HepG2 (cell line): ENCODE results near the gene ATG4B. TPM values are rescaled to one million over a fixed set of nuclear protein-coding genes. Genes with fewer than 3 reads are reported as not detected.
A peak's percentile ranks its signal among the peaks of the same experiment; 100 is the strongest.

ENCODE experiments used
- EP300 ChIP-seq, 3 experiments: sonication (generic) in 1 of 3; formaldehyde crosslinking in 1 of 3; IDR thresholded peaks; 2 replicates each; pipeline versions ENCODE4 v1.5.1 to v1.6.1; 2011 to 2020; ENCODE audit warnings: low read depth in 2 of 3, low read length in 2 of 3, borderline replicate concordance in 1 of 3, improper control_type of control experiment in 1 of 3, mild to moderate bottlenecking in 1 of 3, missing genetic modification reagents in 1 of 3, moderate library complexity in 1 of 3
- HNF4G ChIP-seq, 2 experiments: sonication (generic) in 1 of 2; formaldehyde crosslinking in 1 of 2; IDR thresholded peaks; 2 replicates each; pipeline versions ENCODE4 v1.4.0 to v1.6.1; 2011 to 2020; ENCODE audit warnings: borderline replicate concordance in 2 of 2, low read depth in 2 of 2, mild to moderate bottlenecking in 2 of 2, low read length in 1 of 2, missing genetic modification reagents in 1 of 2, moderate library complexity in 1 of 2
- HNRNPK ChIP-seq: fragments of 200-400 bp; formaldehyde crosslinking; IDR thresholded peaks from 2 replicates; pipeline ENCODE4 v1.6.1; 2018; ENCODE audit warnings: low read length, low read depth, moderate library complexity, mild to moderate bottlenecking; ENCODE audit not compliant: poor library complexity, severe bottlenecking
- HNRNPL ChIP-seq: fragments of 200-400 bp; formaldehyde crosslinking; IDR thresholded peaks from 2 replicates; pipeline ENCODE4 v1.6.1; 2017; ENCODE audit warnings: mild to moderate bottlenecking, low read depth, low read length
- HOXA9 ChIP-seq: sonication (generic); formaldehyde crosslinking; IDR thresholded peaks from 2 replicates; pipeline ENCODE4 v1.8.1; 2022; ENCODE audit warnings: missing genetic modification reagents, mild to moderate bottlenecking, moderate library complexity, borderline replicate concordance
- IRF2 ChIP-seq: IDR thresholded peaks from 2 replicates; pipeline ENCODE4 v1.6.1; 2018; ENCODE audit warnings: missing genetic modification reagents, missing compliant biosample characterization
- PAF1 ChIP-seq: IDR thresholded peaks from 2 replicates; pipeline ENCODE4 v1.6.1; 2016; ENCODE audit warnings: missing genetic modification reagents, missing compliant biosample characterization
- PHF20 ChIP-seq: sonication (generic); formaldehyde crosslinking; IDR thresholded peaks from 2 replicates; pipeline ENCODE4 v1.5.0; 2020; ENCODE audit warnings: mild to moderate bottlenecking, missing genetic modification reagents
- POLR2AphosphoS5 ChIP-seq: IDR thresholded peaks from 2 replicates; pipeline ENCODE4 v1.6.1; 2012; ENCODE audit warnings: low read depth, low read length
- SRY ChIP-seq: sonication (generic); formaldehyde crosslinking; IDR thresholded peaks from 2 replicates; pipeline ENCODE4 v1.8.0; 2022; ENCODE audit warnings: mild to moderate bottlenecking, missing genetic modification reagents
- TAF15 ChIP-seq: fragments of 200-400 bp; formaldehyde crosslinking; IDR thresholded peaks from one replicate; pipeline ENCODE4 v1.6.1; 2018; ENCODE audit warnings: mild to moderate bottlenecking, low read depth, low read length; ENCODE audit not compliant: poor library complexity, severe bottlenecking
- ZFP36L1 ChIP-seq: sonication (generic); formaldehyde crosslinking; IDR thresholded peaks from 2 replicates; pipeline ENCODE4 v1.8.0; 2022; ENCODE audit warnings: mild to moderate bottlenecking, missing genetic modification reagents, moderate library complexity
- ZNF207 ChIP-seq: fragments of 450-650 bp; IDR thresholded peaks from 2 replicates; pipeline ENCODE4 v1.6.1; 2016; ENCODE audit warnings: antibody characterized with exemption, borderline replicate concordance
- ZNF24 ChIP-seq: fragments of 450-650 bp; IDR thresholded peaks from 2 replicates; pipeline ENCODE4 v1.6.1; 2017; ENCODE audit warnings: antibody characterized with exemption, mild to moderate bottlenecking
- ZNF253 ChIP-seq: sonication (generic); formaldehyde crosslinking; IDR thresholded peaks from 2 replicates; pipeline ENCODE4 v1.8.0; 2022; ENCODE audit warnings: mild to moderate bottlenecking, missing genetic modification reagents, borderline replicate concordance
- ZNF329 ChIP-seq: sonication (generic); formaldehyde crosslinking; IDR thresholded peaks from 2 replicates; pipeline ENCODE4 v1.9.0; 2021; ENCODE audit warnings: low read depth, mild to moderate bottlenecking, missing genetic modification reagents
- ZNF383 ChIP-seq: sonication (generic); formaldehyde crosslinking; IDR thresholded peaks from 2 replicates; pipeline ENCODE4 v1.4.0; 2020; ENCODE audit warnings: missing genetic modification reagents, mild to moderate bottlenecking, borderline replicate concordance
- ZNF788 ChIP-seq: sonication (generic); formaldehyde crosslinking; IDR thresholded peaks from 2 replicates; pipeline ENCODE4 v1.5.0; 2020; ENCODE audit warnings: mild to moderate bottlenecking, missing genetic modification reagents, borderline replicate concordance
- polyA plus RNA-seq, 8 experiments: library from polyadenylated mRNA; depleted of rRNA in 3 of 8; stranded (reverse) in 7 of 8; unstranded in 1 of 8; fragments of >200 nt; fragmentation: Illumina TruSeq in 4 of 8; extraction: Trizol in 4 of 8; gene quantifications; 2 replicates each; pipeline versions ENCODE4 v1.2.1 to v1.2.3, GENCODE V29; 2011 to 2016; ENCODE audit warnings: low read depth in 4 of 8, missing spikeins in 1 of 8, mixed read lengths in 1 of 8; ENCODE audit not compliant: insufficient read depth in 1 of 8
- total RNA-seq, 5 experiments: library from RNA; depleted of rRNA; stranded (reverse); fragments of >200 nt; fragmentation: Illumina TruSeq; extraction: Trizol; gene quantifications; 2 replicates each; pipeline ENCODE4 v1.2.3, GENCODE V29; 2016; ENCODE audit warnings: low read depth in 1 of 5
- TF ChIP-seq, protein P1 (sequence below): sonication (generic); formaldehyde crosslinking; IDR thresholded peaks from 2 replicates; pipeline ENCODE4 v1.4.0; 2020; ENCODE audit warnings: mild to moderate bottlenecking, missing genetic modification reagents
- TF ChIP-seq, protein P2 (sequence below), 2 experiments: sonication (generic) in 1 of 2; formaldehyde crosslinking in 1 of 2; IDR thresholded peaks; 2 replicates each; pipeline versions ENCODE4 v1.4.0 to v1.6.1; 2018 to 2020; ENCODE audit warnings: missing genetic modification reagents in 2 of 2, borderline replicate concordance in 1 of 2, low read depth in 1 of 2, mild to moderate bottlenecking in 1 of 2, missing biosample characterization in 1 of 2
- TF ChIP-seq, protein P3 (sequence below): sonication (generic); formaldehyde crosslinking; IDR thresholded peaks from 2 replicates; pipeline ENCODE4 v1.4.0; 2020; ENCODE audit warnings: missing genetic modification reagents
- TF ChIP-seq, protein P4 (sequence below): sonication (generic); formaldehyde crosslinking; IDR thresholded peaks from 2 replicates; pipeline ENCODE4 v1.4.0; 2020; ENCODE audit warnings: mild to moderate bottlenecking, low read depth, missing genetic modification reagents
- TF ChIP-seq, protein P5 (sequence below): sonication (generic); formaldehyde crosslinking; IDR thresholded peaks from 2 replicates; pipeline ENCODE4 v1.4.0; 2020; ENCODE audit warnings: missing genetic modification reagents

Gene ATG4B
- total and polyA plus RNA-seq, 2 of the 13 experiments (the other 11 are each of a cell fraction or from before 2014, with no cell fraction given), result 95.5 to 239 TPM

DNA sequence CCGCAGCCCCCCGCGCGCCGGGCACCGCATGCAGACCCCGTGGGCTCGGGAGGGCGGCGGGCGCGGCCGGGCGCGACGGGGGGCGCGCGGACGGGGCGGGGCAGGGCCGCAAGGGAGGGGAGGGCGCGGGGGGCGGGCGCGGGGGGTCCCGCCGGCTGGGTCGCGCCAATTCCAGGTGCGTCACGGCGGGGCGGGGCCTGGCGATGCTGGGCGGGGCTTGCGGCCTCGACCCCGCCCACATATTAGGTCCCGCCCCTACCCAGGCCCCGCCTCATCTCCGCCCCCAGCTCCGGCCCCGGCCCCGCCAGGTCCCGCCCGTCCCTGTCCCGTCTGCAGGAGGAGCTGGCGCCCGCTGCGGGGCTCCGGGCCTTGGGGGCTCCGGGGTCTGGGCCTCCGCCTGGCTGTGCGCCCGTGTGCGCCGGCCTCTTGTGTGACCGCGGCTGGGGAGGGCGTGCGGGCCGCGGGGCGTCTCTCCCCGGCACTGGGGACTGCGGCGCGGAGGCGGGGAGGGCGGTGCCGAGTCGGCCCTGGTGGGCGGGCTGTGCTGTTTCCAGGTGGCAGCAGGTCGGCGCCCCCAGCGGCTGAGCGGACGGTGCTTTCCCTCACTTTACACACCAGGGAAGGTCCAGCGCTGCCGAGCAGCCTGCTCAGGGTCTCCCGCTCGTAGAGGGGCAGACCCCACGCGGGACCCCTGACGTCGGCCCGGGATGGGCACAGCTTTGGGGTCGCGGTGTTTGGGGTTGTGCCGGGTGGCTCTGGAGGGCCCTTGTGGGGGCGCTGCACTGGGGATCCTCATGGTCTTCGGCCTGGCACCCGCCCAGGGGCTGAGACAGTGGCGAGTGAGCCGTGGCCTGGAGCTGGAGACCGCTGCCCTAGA lies 64.9 kb downstream of the ATG4B start (continued):
- TF ChIP-seq HNF4G (IDR thresholded peaks at IDR 0.05; ENCODE audit: borderline replicate concordance, low read depth, low read length) (no peak), HNF4G (CRISPR knock-in tag; IDR thresholded peaks at IDR 0.05; ENCODE audit: borderline replicate concordance, low read depth) (no peak), ZFP36L1 (CRISPR knock-in tag) (no peak), EP300 (IDR thresholded peaks at IDR 0.05; ENCODE audit: low read depth in 2 of 2, low read length in 2 of 2) (no peak), EP300 (CRISPR knock-in tag; IDR thresholded peaks at IDR 0.05; ENCODE audit: borderline replicate concordance) (0 out of 2 replicates have a peak, but pooled peaks have one; percentile 13), ZNF24 (no peak), HNRNPL (no peak; the same call in 1 of the 2 replicates), ZNF383 (CRISPR knock-in tag) (no peak), PHF20 (CRISPR knock-in tag) (no peak; the same call in none of the 2 replicates), TAF15 (no peak), HOXA9 (CRISPR knock-in tag) (no peak), IRF2 (peak; percentile 51; the same call in 1 of the 2 replicates), ZNF253 (no peak), POLR2AphosphoS5 (no peak; the same call in 1 of the 2 replicates), ZNF207 (no peak), ZNF788 (CRISPR knock-in tag) (peak; percentile 77; the same call in 1 of the 2 replicates), ZNF329 (CRISPR knock-in tag) (no peak), PAF1 (CRISPR knock-in tag) (no peak), SRY (peak; percentile 74; the same call in 1 of the 2 replicates), HNRNPK (peak; percentile 38)
- TF ChIP-seq, protein P1, sequence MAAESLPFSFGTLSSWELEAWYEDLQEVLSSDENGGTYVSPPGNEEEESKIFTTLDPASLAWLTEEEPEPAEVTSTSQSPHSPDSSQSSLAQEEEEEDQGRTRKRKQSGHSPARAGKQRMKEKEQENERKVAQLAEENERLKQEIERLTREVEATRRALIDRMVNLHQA (CRISPR knock-in tag), result no peak
- TF ChIP-seq, protein P2, sequence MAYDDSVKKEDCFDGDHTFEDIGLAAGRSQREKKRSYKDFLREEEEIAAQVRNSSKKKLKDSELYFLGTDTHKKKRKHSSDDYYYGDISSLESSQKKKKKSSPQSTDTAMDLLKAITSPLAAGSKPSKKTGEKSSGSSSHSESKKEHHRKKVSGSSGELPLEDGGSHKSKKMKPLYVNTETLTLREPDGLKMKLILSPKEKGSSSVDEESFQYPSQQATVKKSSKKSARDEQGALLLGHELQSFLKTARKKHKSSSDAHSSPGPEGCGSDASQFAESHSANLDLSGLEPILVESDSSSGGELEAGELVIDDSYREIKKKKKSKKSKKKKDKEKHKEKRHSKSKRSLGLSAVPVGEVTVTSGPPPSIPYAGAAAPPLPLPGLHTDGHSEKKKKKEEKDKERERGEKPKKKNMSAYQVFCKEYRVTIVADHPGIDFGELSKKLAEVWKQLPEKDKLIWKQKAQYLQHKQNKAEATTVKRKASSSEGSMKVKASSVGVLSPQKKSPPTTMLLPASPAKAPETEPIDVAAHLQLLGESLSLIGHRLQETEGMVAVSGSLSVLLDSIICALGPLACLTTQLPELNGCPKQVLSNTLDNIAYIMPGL (CRISPR knock-in tag; IDR thresholded peaks at IDR 0.05; ENCODE audit: borderline replicate concordance in 1 of 2, low read depth in 1 of 2), result peak; percentile 93 to 97
- TF ChIP-seq, protein P3, sequence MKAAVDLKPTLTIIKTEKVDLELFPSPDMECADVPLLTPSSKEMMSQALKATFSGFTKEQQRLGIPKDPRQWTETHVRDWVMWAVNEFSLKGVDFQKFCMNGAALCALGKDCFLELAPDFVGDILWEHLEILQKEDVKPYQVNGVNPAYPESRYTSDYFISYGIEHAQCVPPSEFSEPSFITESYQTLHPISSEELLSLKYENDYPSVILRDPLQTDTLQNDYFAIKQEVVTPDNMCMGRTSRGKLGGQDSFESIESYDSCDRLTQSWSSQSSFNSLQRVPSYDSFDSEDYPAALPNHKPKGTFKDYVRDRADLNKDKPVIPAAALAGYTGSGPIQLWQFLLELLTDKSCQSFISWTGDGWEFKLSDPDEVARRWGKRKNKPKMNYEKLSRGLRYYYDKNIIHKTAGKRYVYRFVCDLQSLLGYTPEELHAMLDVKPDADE (CRISPR knock-in tag), result no peak
- TF ChIP-seq, protein P4, sequence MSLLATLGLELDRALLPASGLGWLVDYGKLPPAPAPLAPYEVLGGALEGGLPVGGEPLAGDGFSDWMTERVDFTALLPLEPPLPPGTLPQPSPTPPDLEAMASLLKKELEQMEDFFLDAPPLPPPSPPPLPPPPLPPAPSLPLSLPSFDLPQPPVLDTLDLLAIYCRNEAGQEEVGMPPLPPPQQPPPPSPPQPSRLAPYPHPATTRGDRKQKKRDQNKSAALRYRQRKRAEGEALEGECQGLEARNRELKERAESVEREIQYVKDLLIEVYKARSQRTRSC (CRISPR knock-in tag), result no peak
- TF ChIP-seq, protein P5, sequence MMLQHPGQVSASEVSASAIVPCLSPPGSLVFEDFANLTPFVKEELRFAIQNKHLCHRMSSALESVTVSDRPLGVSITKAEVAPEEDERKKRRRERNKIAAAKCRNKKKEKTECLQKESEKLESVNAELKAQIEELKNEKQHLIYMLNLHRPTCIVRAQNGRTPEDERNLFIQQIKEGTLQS (CRISPR knock-in tag), result 0 out of 2 replicates have a peak, but pooled peaks have one; percentile 41
